Daoy (cell line): ENCODE data around the gene NIT2. TPM values are rescaled to one million over a fixed set of nuclear protein-coding genes. Genes with fewer than 3 reads are reported as not detected.
"Not testable (repeated sequence)": the region's sequence is repeated elsewhere in the genome, so short reads cannot be mapped to it uniquely, and the experiment has no call there.

ENCODE experiments used
- DNase-seq: peaks from one replicate; pipeline ENCODE4 v3.0.0-alpha.2; 2015; ENCODE audit warnings: low read depth
- total RNA-seq: library from RNA; depleted of rRNA; stranded (reverse); fragments of >200 nt; shearing (Covaris generic); gene quantifications from 2 replicates; pipeline ENCODE4 v1.2.3, GENCODE V29; 2014; rRNA removed

The NIT2 gene
- 48.3 and 53.2 TPM in 2 replicates for total RNA-seq

GRCh38 chr3:100334488-100335351 is at the start of gene NIT2:
TSS of gene NIT2 (plus strand) at chr3:100334757. CDS start at chr3:100334792, 35 bp downstream.
- peak; percentile 90 for DNase-seq

DNA sequence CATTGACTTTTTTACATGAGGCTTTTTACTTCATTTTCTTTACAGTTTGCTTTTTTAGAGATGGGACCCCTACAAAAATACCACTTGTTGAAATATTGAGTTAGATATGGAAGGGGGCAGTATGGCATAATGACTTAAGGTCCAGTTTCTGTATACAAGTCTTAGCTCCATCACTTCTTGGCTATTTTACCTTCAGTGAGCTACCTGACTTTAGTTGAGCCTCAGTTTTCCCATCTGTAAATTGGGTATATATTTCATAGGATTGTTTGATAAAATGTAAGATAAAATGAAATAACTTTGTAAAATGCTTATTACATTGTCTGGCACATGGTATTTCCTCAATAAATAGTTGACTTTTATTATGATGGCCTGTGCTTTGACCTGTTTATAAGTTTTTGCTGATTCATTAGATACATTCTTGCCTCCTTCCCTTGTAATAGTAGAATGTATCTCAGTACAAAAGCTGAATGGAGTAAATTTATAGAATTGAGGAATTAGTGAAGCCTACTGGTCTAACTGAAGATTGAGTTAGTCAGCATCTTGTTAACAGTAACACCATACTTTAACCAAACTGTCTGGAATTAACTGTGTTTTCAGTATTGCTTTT is 46.2 kb upstream of the NIT2 start:
- DNase-seq = no peak

GRCh38 chr3:100289339-100289738 is 45.2 kb upstream of the NIT2 start:
- DNase-seq = peak; percentile 7

- DNase-seq = no peak
Measured at GRCh38 chr3:100295089-100295488, 39.5 kb upstream of the NIT2 start.

- DNase-seq = peak; percentile 41
Measured at GRCh38 chr3:100297784-100298183, 36.8 kb upstream of the NIT2 start.

DNA sequence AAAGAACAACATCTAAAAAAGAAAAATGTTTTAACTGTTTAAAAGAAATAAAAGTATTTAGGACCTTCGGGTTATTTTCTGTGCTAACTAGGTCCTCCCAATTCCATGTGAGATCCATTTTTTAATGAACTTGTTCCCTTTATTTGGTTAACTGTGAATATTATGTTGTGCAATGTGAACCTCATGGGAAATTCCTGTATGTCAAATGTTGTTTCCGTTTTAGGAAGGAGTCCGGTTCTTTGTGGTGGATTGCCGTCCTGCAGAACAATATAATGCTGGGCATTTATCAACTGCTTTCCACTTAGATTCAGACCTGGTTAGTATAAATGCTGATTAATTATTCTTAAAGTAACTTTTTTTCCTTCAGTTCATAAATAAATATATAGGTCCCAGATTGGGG is 35.5 kb upstream of the NIT2 start:
- DNase-seq = no peak

GRCh38 chr3:100306695-100307094 is 27.9 kb upstream of the NIT2 start:
- DNase-seq = no peak

DNA sequence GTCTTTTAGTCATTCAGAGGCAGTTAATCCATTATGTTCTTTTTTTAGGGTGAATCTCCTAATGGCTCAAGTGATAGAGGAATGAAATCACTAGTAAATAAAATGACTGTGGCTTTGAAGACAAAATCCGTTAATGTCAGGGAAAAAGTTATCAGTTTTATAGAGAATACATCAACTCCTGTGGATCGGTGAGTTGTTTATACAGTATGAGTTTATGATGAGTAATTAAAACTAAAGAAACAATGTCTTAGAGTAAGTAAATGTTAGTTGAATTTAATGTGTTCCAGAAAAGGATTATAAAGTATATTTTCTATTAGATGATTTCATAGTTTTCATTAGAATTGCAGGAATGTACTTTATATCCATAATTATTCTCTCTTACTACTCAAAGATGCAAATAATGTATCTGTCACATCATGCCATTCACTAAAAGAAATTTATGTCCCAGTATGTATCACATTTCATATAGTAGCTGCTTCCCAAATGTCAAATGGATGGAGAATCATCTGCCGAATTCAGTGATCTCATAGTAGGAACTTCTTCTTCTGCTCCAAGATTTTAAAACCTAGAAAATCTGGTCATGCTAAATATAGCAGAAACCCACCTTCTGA is 24.1 kb upstream of the NIT2 start:
- DNase-seq = no peak

- DNase-seq = no peak
Measured at GRCh38 chr3:100311011-100311410, 23.5 kb upstream of the NIT2 start.

GRCh38 chr3:100316641-100317069 is 17.9 kb upstream of the NIT2 start:
- DNase-seq = peak; percentile 53

DNA sequence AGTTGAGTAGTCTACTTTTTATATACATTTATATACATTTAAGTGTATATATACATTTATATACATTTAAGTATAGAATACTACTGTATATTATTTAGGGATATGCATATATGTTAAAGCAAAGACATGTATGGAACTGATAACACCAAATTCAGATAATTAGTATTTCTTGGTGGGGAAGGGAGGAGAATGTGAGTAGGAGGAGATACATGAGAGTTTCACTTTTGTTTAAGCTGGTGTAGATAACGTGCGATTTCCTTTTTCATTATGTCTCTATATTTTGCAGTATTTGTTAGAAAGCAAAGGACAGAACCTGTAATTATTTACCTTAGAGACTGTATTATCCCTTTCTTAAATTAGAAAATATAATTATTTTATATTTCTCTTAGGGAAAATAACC is 16.6 kb upstream of the NIT2 start:
- no peak for DNase-seq

- no peak for DNase-seq
Measured at GRCh38 chr3:100319951-100320350, 14.6 kb upstream of the NIT2 start.

DNA sequence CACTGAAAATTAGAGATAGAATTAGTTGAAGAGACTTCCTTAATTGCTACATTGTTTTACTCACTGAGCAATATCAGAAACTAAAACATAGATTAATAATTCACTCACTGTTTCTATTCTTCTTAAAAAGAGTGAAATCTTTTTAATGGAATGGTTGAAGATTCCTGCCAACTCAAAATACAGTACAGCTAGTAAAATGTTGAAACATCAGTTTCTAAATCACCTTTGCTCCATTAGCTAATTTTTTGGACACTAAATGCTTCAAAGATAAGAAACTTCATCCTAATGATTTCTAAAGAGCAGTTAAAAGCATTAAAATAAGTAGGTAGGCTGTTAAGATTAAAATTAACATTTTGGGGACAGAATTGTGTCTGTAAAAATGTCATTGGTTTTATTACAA is 10.5 kb upstream of the NIT2 start:
- no peak for DNase-seq

GRCh38 chr3:100325827-100326226 is 8.7 kb upstream of the NIT2 start:
- no peak for DNase-seq

DNA sequence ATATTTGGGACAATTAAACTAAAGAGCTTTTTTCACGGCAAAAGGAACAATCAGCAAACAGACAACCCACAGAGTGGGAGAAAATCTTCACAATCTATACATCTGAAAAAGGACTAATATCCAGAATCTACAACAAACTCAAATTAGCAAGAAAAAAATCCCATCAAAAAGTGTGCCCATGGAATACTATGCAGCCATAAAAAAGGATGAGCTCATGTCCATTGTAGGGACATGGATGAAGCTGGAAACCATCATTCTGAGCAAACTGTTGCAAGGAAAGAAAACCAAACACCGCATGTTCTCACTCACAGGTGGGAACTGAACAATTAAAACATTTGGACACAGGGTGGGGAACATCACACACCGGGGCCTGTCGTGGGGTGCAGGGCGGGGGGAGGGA is 7.2 kb upstream of the NIT2 start:
- not testable (repeated sequence) for DNase-seq

GRCh38 chr3:100329800-100330489 is 4.6 kb upstream of the NIT2 start:
- no peak for DNase-seq

GRCh38 chr3:100330651-100331050 is 3.9 kb upstream of the NIT2 start:
- DNase-seq = no peak

DNA sequence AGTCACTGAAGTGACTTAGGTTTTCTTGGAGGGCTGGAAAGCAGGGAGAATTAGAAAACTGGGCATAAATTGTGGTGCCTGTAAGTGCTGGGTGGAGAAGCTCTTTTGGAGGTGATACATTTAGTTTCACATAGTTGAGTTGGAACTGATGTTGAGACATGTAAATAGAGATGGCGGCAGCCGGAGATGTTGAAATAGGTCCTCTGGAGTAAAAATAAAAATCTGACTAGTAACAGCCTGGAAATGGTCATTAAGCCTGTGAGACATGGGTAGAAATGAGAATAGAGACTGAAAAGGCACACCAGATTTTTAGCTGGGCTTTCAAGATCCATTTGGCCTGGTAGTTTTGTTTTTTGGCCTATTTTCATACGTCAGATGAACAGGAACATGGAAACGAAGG is 2.9 kb upstream of the NIT2 start:
- no peak for DNase-seq

GRCh38 chr3:100333051-100333450 is 1.5 kb upstream of the NIT2 start:
- DNase-seq = no peak

DNA sequence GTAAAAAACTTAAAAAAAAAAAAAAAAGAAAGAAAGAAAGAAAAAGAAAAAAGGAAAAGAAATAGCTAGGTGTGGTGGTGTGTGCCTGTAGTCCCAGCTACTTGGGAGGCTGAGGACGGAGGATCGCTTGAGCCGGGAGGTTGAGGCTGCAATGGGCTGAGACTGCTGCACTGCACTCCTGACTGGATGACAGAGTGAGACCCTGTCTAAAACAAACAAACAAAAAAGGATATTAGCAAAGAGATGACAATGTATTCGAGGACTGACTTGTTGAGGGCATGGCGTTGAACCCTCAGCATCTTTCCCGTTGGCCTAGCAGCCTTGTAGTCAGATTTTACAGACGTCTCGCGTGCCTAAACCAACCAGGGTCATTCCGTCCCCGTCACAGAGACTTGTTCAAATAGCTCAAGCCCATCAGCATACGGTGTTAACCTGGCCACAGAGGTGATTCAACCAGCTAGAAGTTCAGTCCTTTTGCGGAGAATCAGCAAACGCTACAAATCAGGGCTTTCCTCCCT is 528 bp upstream of the NIT2 start:
- DNase-seq = no peak

DNA sequence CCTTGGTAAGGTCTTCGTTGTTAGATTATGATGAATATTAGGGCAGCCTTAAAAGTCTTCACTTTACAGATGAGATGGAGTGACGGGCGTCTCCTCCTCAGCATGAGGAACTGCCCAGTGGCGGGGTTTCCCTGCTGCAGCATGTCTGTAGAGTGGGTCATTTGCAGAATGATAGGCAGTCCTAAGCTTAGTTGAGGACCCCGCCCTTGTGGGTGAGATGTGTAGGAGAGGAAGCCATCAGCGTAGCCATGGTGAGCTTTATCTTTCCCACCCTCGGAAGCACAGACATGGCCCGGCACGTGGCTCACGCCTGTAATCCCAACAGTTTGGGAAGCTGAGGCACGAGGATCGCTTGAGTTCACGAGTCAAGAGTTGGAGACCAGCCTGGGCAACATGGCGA is 877 bp downstream of the NIT2 start:
- peak; percentile 54 for DNase-seq

GRCh38 chr3:100336229-100336628 is 1.7 kb downstream of the NIT2 start:
- DNase-seq = not testable (repeated sequence)
